ENCODE measurements around the gene FN3K. TPM values are rescaled to one million over a fixed set of nuclear protein-coding genes. Genes with fewer than 3 reads are reported as not detected.

FN3K gene
- total RNA-seq, 2 donors from 2014 or later, result 5.3 to 6.1 TPM

Other genes with a start within 250 kb of the FN3K start
- 10 to 100 TPM; 38.2 to 59.4 TPM for gene FOXK2, start 215.9 kb upstream of the FN3K start, total RNA-seq
- gene WDR45B, start 87.2 kb upstream of the FN3K start, total RNA-seq, result 100 to 1,000 TPM in 1 of 2 donors, 10 to 100 TPM in 1; 66.0 to 204 TPM
- 1 to 10 TPM; 1.1 to 2.0 TPM for gene RAB40B, start 36.9 kb upstream of the FN3K start, total RNA-seq
- 10 to 100 TPM; 45.8 to 47.4 TPM for gene FN3KRP, start 18.9 kb upstream of the FN3K start, total RNA-seq
- 100 to 1,000 TPM; 111 to 139 TPM for gene TBCD, start 16.4 kb downstream of the FN3K start, total RNA-seq
- not detected for gene ZNF750, start 104.4 kb downstream of the FN3K start, total RNA-seq

Data from activated T-helper 17 cell treated with anti-CD3 and anti-CD28 coated beads, Interleukin-2, amount 50 U/mL, for 72 hours (primary cell).